ENCODE measurements around the gene FGD6.

DNA sequence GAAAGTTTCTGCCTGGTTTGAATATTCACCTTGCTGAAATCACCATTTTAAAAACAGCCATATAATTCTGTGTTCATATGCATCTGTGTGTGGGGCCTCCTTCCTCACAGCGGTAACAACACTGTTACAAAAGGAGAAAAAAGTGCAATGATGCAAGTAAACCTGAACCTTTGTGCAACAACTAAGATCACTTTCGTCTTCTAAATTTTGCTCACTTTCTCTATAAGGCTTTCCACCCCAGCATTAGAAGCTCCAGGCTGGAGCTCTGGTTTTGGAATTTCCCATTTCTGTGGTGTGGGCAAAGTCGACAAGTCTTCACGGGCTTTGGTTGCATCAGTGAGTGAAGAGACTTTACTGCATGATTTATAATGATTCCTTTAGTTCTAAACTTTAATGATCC lies 18.4 kb downstream of the FGD6 start:
- TF ChIP-seq, protein P1, sequence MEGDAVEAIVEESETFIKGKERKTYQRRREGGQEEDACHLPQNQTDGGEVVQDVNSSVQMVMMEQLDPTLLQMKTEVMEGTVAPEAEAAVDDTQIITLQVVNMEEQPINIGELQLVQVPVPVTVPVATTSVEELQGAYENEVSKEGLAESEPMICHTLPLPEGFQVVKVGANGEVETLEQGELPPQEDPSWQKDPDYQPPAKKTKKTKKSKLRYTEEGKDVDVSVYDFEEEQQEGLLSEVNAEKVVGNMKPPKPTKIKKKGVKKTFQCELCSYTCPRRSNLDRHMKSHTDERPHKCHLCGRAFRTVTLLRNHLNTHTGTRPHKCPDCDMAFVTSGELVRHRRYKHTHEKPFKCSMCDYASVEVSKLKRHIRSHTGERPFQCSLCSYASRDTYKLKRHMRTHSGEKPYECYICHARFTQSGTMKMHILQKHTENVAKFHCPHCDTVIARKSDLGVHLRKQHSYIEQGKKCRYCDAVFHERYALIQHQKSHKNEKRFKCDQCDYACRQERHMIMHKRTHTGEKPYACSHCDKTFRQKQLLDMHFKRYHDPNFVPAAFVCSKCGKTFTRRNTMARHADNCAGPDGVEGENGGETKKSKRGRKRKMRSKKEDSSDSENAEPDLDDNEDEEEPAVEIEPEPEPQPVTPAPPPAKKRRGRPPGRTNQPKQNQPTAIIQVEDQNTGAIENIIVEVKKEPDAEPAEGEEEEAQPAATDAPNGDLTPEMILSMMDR (IDR thresholded peaks at IDR 0.05; ENCODE audit: low read length), result no peak
- no peak for TF ChIP-seq EZH2 (IDR thresholded peaks at IDR 0.05; ENCODE audit: borderline replicate concordance, low read length)
